Activated CD8-positive, alpha-beta T cell treated with anti-CD3 and anti-CD28 coated beads for 36 hours (primary cell): Measurements from ENCODE around the gene NPHS2. TPM values are rescaled to one million over a fixed set of nuclear protein-coding genes. Genes with fewer than 3 reads are reported as not detected.

Experiments
- ATAC-seq: fragments of 200-7000 bp; cut with Tn5 transposase; one replicate; pipeline ENCODE4 v1.10.0; 2021; ENCODE audit warnings: mild to moderate bottlenecking, moderate library complexity
- CTCF ChIA-PET: fragments of 350-600 bp; sonication (Branson Sonifier 250); formaldehyde crosslinking; loops from one replicate; lab custom pipeline; 2021; ENCODE audit warnings: antibody characterized with exemption; lab: Charles Lee
- POLR2A ChIA-PET: fragments of 350-600 bp; sonication (Branson Sonifier 250); formaldehyde crosslinking; loops from one replicate; lab custom pipeline; 2021; ENCODE audit warnings: antibody characterized with exemption; lab: Charles Lee
- DNase-seq: peaks from one replicate; pipeline ENCODE4 v3.0.0-alpha.2; 2020
- H3K27ac Mint-ChIP-seq: one replicate; pipeline ENCODE4 v1.8.0; 2021; ENCODE audit warnings: mild to moderate bottlenecking, mixed read lengths
- H3K27me3 Mint-ChIP-seq: one replicate; pipeline ENCODE4 v1.8.0; 2021; ENCODE audit warnings: mixed read lengths
- H3K36me3 Mint-ChIP-seq: one replicate; pipeline ENCODE4 v1.8.0; 2021; ENCODE audit warnings: low read depth, mixed read lengths
- H3K4me1 Mint-ChIP-seq: one replicate; pipeline ENCODE4 v1.8.0; 2021; ENCODE audit warnings: low read depth, mixed read lengths
- H3K4me3 Mint-ChIP-seq: one replicate; pipeline ENCODE4 v1.8.0; 2021; ENCODE audit warnings: mild to moderate bottlenecking, moderate library complexity, mixed read lengths
- H3K9me3 Mint-ChIP-seq: one replicate; pipeline ENCODE4 v1.8.0; 2021; ENCODE audit warnings: mixed read lengths
- CTCF ChIP-seq: fragments of 200-600 bp; IDR thresholded peaks from one replicate; pipeline ENCODE4 v1.8.0; 2022; ENCODE audit warnings: antibody characterized with exemption, mild to moderate bottlenecking
- intact Hi-C: fragments of 100-400 bp; cut with micrococcal nuclease; formaldehyde crosslinking; loops from one replicate; pipeline ENCODE4 v1.10.0; 2022
- total RNA-seq, 2 experiments: library from RNA; stranded (reverse); gene quantifications; one replicate each; pipeline ENCODE4 v1.2.3, GENCODE V29; 2021

NPHS2 gene
- total RNA-seq, 2 experiments from 2014 or later: not detected

GRCh38 chr1:179587336-179587735 is 11.6 kb upstream of the NPHS2 start:
- CTCF ChIA-PET: no interaction called here
- intact Hi-C loops: no loop called here

GRCh38 chr1:179586107-179586823 is 10.5 kb upstream of the NPHS2 start:
- ATAC-seq (peak; percentile 42), DNase-seq (no peak)
- no peak for TF ChIP-seq CTCF
- Mint-ChIP-seq H3K4me1 (no peaks in the 10 kb centered on the region), H3K27me3 (peaks cover 42% of the 10 kb centered on the region), H3K27ac (no peak overlapping the region), H3K4me3 (no peak overlapping the region), H3K36me3 (no peaks in the 10 kb centered on the region), H3K9me3 (no peaks in the 10 kb centered on the region)
- POLR2A ChIA-PET: no interaction called here
- intact Hi-C loops: no loop called here
- CTCF ChIA-PET: no interaction called here

More at GRCh38 chr1:179587336-179587735, 11.6 kb upstream of the NPHS2 start:
- Mint-ChIP-seq H3K9me3 (no peaks in the 10 kb centered on the region), H3K27ac (no peak overlapping the region), H3K4me3 (no peak overlapping the region), H3K36me3 (no peaks in the 10 kb centered on the region), H3K4me1 (no peaks in the 10 kb centered on the region), H3K27me3 (peaks cover 46% of the 10 kb centered on the region)
- TF ChIP-seq CTCF: no peak
- DNase-seq: no peak
- POLR2A ChIA-PET: no interaction called here
- no peak for ATAC-seq

- intact Hi-C loops: no loop called here
- ATAC-seq: no peak
- ChIA-PET CTCF (interaction anchor here (1.0 to 1.1 kb wide), 2 partner anchors 231 to 1082 kb away, joined by 3 read pairs; no protein-coding TSS in a partner anchor), POLR2A (no interaction called here)
- Mint-ChIP-seq H3K27me3 (peaks cover 37% of the 10 kb centered on the region), H3K9me3 (no peaks in the 10 kb centered on the region), H3K4me3 (no peak overlapping the region), H3K27ac (no peak overlapping the region), H3K36me3 (no peaks in the 10 kb centered on the region), H3K4me1 (no peaks in the 10 kb centered on the region)
- TF ChIP-seq CTCF: no peak
- DNase-seq: no peak
Measured at GRCh38 chr1:179583771-179584320, 8.1 kb upstream of the NPHS2 start.

GRCh38 chr1:179576509-179576908 is 761 bp upstream of the NPHS2 start:
- DNase-seq: no peak
- peaks cover 42% of the 10 kb centered on the region for H3K27me3 Mint-ChIP-seq
- H3K9me3 Mint-ChIP-seq: no peaks in the 10 kb centered on the region
- H3K36me3 Mint-ChIP-seq: no peaks in the 10 kb centered on the region
- POLR2A ChIA-PET: no interaction called here
- no peak overlapping the region for H3K4me3 Mint-ChIP-seq
- TF ChIP-seq CTCF: no peak
- intact Hi-C loops: no loop called here
- H3K4me1 Mint-ChIP-seq: peaks cover 3% of the 10 kb centered on the region
- ATAC-seq: no peak
- CTCF ChIA-PET: interaction anchor here (1.4 kb wide), 1 partner anchor 53 kb away, joined by 3 read pairs; no protein-coding TSS in a partner anchor
- no peak overlapping the region for H3K27ac Mint-ChIP-seq

- ChIA-PET CTCF (no interaction called here), POLR2A (no interaction called here)
- no peaks in the 10 kb centered on the region for H3K9me3 Mint-ChIP-seq
- H3K36me3 Mint-ChIP-seq: no peaks in the 10 kb centered on the region
- no peak overlapping the region for H3K4me3 Mint-ChIP-seq
- DNase-seq (no peak), ATAC-seq (no peak)
- no peaks in the 10 kb centered on the region for H3K4me1 Mint-ChIP-seq
- H3K27me3 Mint-ChIP-seq: peaks cover 2% of the 10 kb centered on the region
- H3K27ac Mint-ChIP-seq: no peak overlapping the region
- TF ChIP-seq CTCF: no peak
- intact Hi-C loops: no loop called here
Measured at GRCh38 chr1:179558078-179558477, 17.7 kb downstream of the NPHS2 start.
